Measurements from ENCODE around the gene ACO2.

DNA sequence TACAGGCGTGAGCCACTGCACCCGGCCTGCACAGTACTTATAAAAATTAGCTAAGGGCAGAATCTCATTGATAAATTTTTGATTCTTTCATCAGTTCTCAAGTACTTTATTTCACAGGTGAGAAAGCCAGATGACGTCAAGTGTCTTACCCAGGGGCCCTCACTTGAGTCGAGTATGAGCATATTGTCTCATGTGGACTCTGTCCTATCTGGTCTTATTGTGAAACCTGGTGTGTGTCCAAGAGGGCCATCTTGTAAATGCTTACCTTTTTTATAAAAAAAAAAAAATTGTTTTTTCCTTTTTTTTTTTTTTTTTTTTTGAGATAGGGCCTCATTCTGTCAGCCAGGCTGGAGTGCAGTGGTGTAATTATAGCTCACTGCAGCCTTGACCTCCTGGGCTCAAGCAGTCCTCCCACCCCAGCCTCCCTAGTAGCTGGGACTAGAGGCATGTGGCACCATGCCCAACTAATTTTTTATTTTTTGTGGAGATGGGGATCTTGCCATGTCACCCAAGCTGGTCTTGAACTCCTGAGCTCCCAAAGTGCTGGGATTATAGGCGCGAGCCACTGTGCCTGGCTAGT is 6.0 kb downstream of the ACO2 start:
- TF ChIP-seq, protein P1, sequence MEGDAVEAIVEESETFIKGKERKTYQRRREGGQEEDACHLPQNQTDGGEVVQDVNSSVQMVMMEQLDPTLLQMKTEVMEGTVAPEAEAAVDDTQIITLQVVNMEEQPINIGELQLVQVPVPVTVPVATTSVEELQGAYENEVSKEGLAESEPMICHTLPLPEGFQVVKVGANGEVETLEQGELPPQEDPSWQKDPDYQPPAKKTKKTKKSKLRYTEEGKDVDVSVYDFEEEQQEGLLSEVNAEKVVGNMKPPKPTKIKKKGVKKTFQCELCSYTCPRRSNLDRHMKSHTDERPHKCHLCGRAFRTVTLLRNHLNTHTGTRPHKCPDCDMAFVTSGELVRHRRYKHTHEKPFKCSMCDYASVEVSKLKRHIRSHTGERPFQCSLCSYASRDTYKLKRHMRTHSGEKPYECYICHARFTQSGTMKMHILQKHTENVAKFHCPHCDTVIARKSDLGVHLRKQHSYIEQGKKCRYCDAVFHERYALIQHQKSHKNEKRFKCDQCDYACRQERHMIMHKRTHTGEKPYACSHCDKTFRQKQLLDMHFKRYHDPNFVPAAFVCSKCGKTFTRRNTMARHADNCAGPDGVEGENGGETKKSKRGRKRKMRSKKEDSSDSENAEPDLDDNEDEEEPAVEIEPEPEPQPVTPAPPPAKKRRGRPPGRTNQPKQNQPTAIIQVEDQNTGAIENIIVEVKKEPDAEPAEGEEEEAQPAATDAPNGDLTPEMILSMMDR (conservative IDR thresholded peaks at IDR 0.05; ENCODE audit: low read length): no peak
- TF ChIP-seq EZH2phosphoT487 (IDR thresholded peaks at IDR 0.05; ENCODE audit: borderline replicate concordance, low read depth, low read length): no peak

Measured in OCI-LY7 (cell line).